SK-N-SH (cell line): ENCODE measurements around the gene ELOVL4. TPM values are rescaled to one million over a fixed set of nuclear protein-coding genes. Genes with fewer than 3 reads are reported as not detected.

ENCODE experiments used
- CTCF ChIA-PET: fragments of 300-600, 350-600 bp; formaldehyde crosslinking; extraction: SDS; loops from one replicate; lab custom pipeline; 2021; lab: Yijun Ruan, JAX
- POLR2A ChIA-PET: fragments of 350-600 bp; sonication (Branson Sonifier 250); formaldehyde crosslinking; extraction: SDS; loops from one replicate; lab custom pipeline; 2020; ENCODE audit warnings: antibody characterized with exemption, inconsistent platforms; lab: Yijun Ruan, JAX
- DNase-seq: peaks from one replicate; pipeline ENCODE4 v3.0.0; 2012
- H2AFZ ChIP-seq: fragments of 200-600 bp; sonication (generic); 2 replicates; pipeline ENCODE4 v1.8.1; 2016; ENCODE audit warnings: antibody characterized with exemption, mild to moderate bottlenecking, low read depth
- H3F3A ChIP-seq: fragments of 200-600 bp; sonication (generic); replicated peaks from 2 replicates; pipeline ENCODE3; 2016; ENCODE audit warnings: antibody characterized with exemption, mild to moderate bottlenecking; ENCODE audit not compliant: insufficient read depth
- H3K27ac ChIP-seq, 2 experiments: fragments of 200-500 bp in 1 of 2; fragments of 200-600 bp in 1 of 2; sonication (Bioruptor generic) in 1 of 2; sonication (generic), shearing (Covaris generic) in 1 of 2; 2 replicates each; pipeline versions ENCODE4 v1.5.1 to v1.6.1; 2014 to 2016; ENCODE audit warnings: low read depth in 2 of 2, inconsistent platforms in 1 of 2, low read length in 1 of 2, mild to moderate bottlenecking in 1 of 2, mixed read lengths in 1 of 2
- H3K27me3 ChIP-seq: fragments of 200-600 bp; sonication (generic), shearing (Covaris generic); 2 replicates; pipeline ENCODE4 v1.6.1; 2016; ENCODE audit warnings: mixed run types; ENCODE audit not compliant: insufficient read depth
- H3K36me3 ChIP-seq, 2 experiments: fragments of 200-500 bp in 1 of 2; fragments of 200-600 bp in 1 of 2; sonication (Bioruptor generic) in 1 of 2; sonication (generic) in 1 of 2; replicated peaks in 1 of 2; 2 replicates each; pipeline versions ENCODE3 to v1.5.1; 2014 to 2016; ENCODE audit warnings: low read length in 1 of 2, mild to moderate bottlenecking in 1 of 2; ENCODE audit not compliant: insufficient read depth in 2 of 2, control insufficient read depth in 1 of 2
- H3K4me1 ChIP-seq, 2 experiments: fragments of 200-500 bp in 1 of 2; fragments of 200-600 bp in 1 of 2; sonication (Bioruptor generic) in 1 of 2; sonication (generic), shearing (Covaris generic) in 1 of 2; 2 replicates each; pipeline versions ENCODE4 v1.5.1 to v1.6.1; 2014 to 2016; ENCODE audit warnings: low read depth in 1 of 2, low read length in 1 of 2, mixed run types in 1 of 2; ENCODE audit not compliant: insufficient read depth in 2 of 2, control insufficient read depth in 1 of 2
- H3K4me2 ChIP-seq: fragments of 200-600 bp; sonication (generic), shearing (Covaris generic); 2 replicates; pipeline ENCODE4 v1.6.1; 2017; ENCODE audit warnings: mixed run types
- H3K4me3 ChIP-seq, 2 experiments: fragments of 200-500 bp in 1 of 2; fragments of 200-600 bp in 1 of 2; sonication (Bioruptor generic) in 1 of 2; sonication (generic), shearing (Covaris generic) in 1 of 2; 2 replicates each; pipeline versions ENCODE4 v1.5.1 to v1.8.1; 2014 to 2016; ENCODE audit warnings: low read depth in 2 of 2, inconsistent platforms in 1 of 2, low read length in 1 of 2, mild to moderate bottlenecking in 1 of 2, mixed read lengths in 1 of 2, moderate library complexity in 1 of 2
- H3K79me2 ChIP-seq: fragments of 200-600 bp; sonication (generic); 2 replicates; pipeline ENCODE4 v1.8.1; 2017; ENCODE audit warnings: mild to moderate bottlenecking; ENCODE audit not compliant: insufficient read depth
- H3K9ac ChIP-seq: fragments of 200-600 bp; sonication (generic); 2 replicates; pipeline ENCODE4 v1.6.1; 2017; ENCODE audit warnings: mixed run types
- H3K9me2 ChIP-seq: fragments of 200-600 bp; sonication (generic); 2 replicates; pipeline ENCODE4 v1.6.1; 2017; ENCODE audit warnings: mixed run types
- H3K9me3 ChIP-seq: fragments of 200-600 bp; sonication (generic); 2 replicates; pipeline ENCODE4 v1.6.1; 2017; ENCODE audit warnings: mixed run types, mild to moderate bottlenecking, moderate library complexity
- H4K20me1 ChIP-seq: fragments of 200-600 bp; sonication (generic); 2 replicates; pipeline ENCODE4 v1.6.1; 2017; ENCODE audit warnings: mild to moderate bottlenecking, mixed run types; ENCODE audit not compliant: insufficient read depth
- CHD2 ChIP-seq: fragments of 150-350 bp; IDR thresholded peaks from 2 replicates; pipeline ENCODE4 v1.6.1; 2018; ENCODE audit warnings: low read length; ENCODE audit not compliant: partially characterized antibody
- CTCF ChIP-seq: fragments of 200-600 bp; sonication (generic); IDR thresholded peaks from 2 replicates; pipeline ENCODE4 v1.6.1; 2017; ENCODE audit warnings: antibody characterized with exemption, mild to moderate bottlenecking, moderate library complexity
- ELF1 ChIP-seq: IDR thresholded peaks from 2 replicates; pipeline ENCODE4 v1.4.0; 2012
- EP300 ChIP-seq, 2 experiments: IDR thresholded peaks; 2 replicates each; pipeline versions ENCODE4 v1.4.0 to v1.6.1; 2012; ENCODE audit warnings: borderline replicate concordance in 1 of 2, low read depth in 1 of 2, low read length in 1 of 2
- FOXJ3 ChIP-seq: sonication (generic); formaldehyde crosslinking; IDR thresholded peaks from 2 replicates; pipeline ENCODE4 v1.5.1; 2020; ENCODE audit warnings: mild to moderate bottlenecking, missing genetic modification reagents
- IRF3 ChIP-seq: fragments of 150-350 bp; IDR thresholded peaks from 2 replicates; pipeline ENCODE4 v1.6.1; 2016; ENCODE audit warnings: mild to moderate bottlenecking, low read depth, low read length
- JUND ChIP-seq: IDR thresholded peaks from 2 replicates; pipeline ENCODE4 v1.4.0; 2012
- MXI1 ChIP-seq: IDR thresholded peaks from 2 replicates; pipeline ENCODE4 v1.6.1; 2012; ENCODE audit warnings: mild to moderate bottlenecking, low read depth, low read length, improper control_type of control experiment
- NRF1 ChIP-seq: IDR thresholded peaks from 2 replicates; pipeline ENCODE4 v1.6.1; 2012; ENCODE audit warnings: low read depth, mild to moderate bottlenecking, low read length
- PBX3 ChIP-seq: IDR thresholded peaks from 2 replicates; pipeline ENCODE4; 2012
- POLR2AphosphoS5 ChIP-seq: IDR thresholded peaks from 2 replicates; pipeline ENCODE4 v1.6.1; 2012; ENCODE audit warnings: low read depth, low read length
- RAD21 ChIP-seq: IDR thresholded peaks from 2 replicates; pipeline ENCODE4 v1.6.1; 2012; ENCODE audit warnings: mild to moderate bottlenecking, low read length
- RCOR1 ChIP-seq: fragments of 150-350 bp; IDR thresholded peaks from 2 replicates; pipeline ENCODE4 v1.6.1; 2017; ENCODE audit warnings: antibody characterized with exemption, low read length
- RFX5 ChIP-seq: IDR thresholded peaks from 2 replicates; pipeline ENCODE4 v1.6.1; 2012; ENCODE audit warnings: mild to moderate bottlenecking, improper control_type of control experiment, low read length
- RXRA ChIP-seq: IDR thresholded peaks from 2 replicates; pipeline ENCODE4 v1.4.0; 2012; ENCODE audit warnings: low read depth, mild to moderate bottlenecking, borderline replicate concordance
- SIN3A ChIP-seq: IDR thresholded peaks from 2 replicates; pipeline ENCODE4 v1.6.1; 2012; ENCODE audit warnings: low read depth, mild to moderate bottlenecking, low read length, moderate library complexity, borderline replicate concordance
- TAF1 ChIP-seq: IDR thresholded peaks from 2 replicates; pipeline ENCODE4 v1.6.1; 2012; ENCODE audit warnings: low read depth, mild to moderate bottlenecking, low read length, moderate library complexity, borderline replicate concordance
- TCF12 ChIP-seq: IDR thresholded peaks from 2 replicates; pipeline ENCODE4 v1.4.0; 2012
- USF2 ChIP-seq: fragments of 150-350 bp; IDR thresholded peaks from 2 replicates; pipeline ENCODE4 v1.6.1; 2017; ENCODE audit warnings: antibody characterized with exemption, low read length, low read depth, borderline replicate concordance
- YY1 ChIP-seq: IDR thresholded peaks from 2 replicates; pipeline ENCODE4 v1.4.0; 2012; ENCODE audit warnings: low read depth, mild to moderate bottlenecking
- WGBS: methylation state at CpG from one replicate; pipeline ENCODE4 v1.1.6; 2017; ENCODE audit warnings: low lambda C conversion rate; 5-methylcytosine and 5-hydroxymethylcytosine counted together
- polyA plus RNA-seq, 3 experiments: library from polyadenylated mRNA; depleted of rRNA; stranded (reverse); fragments of >200 nt; gene quantifications; 2 replicates each; pipeline ENCODE4 v1.2.3, GENCODE V29; 2012

The ELOVL4 gene
- polyA plus RNA-seq, 1 of the 3 experiments (the other 2 are of a cell fraction) = 1.9 TPM

- no peaks in the 10 kb centered on the region for H3F3A ChIP-seq
- H3K27ac ChIP-seq = no peak overlapping the region
- H3K9me3 ChIP-seq = peaks cover 7% of the 10 kb centered on the region; the same call in 1 of the 2 replicates
- CTCF ChIA-PET = interaction anchor here (1.2 kb wide), 2 partner anchors 10 to 38 kb away, joined by 3 to 5 read pairs; no protein-coding TSS in a partner anchor
- DNase-seq = no peak
- H2AFZ ChIP-seq = no peak overlapping the region
- H3K4me3 ChIP-seq = no peak overlapping the region
- no peaks in the 10 kb centered on the region for H4K20me1 ChIP-seq
- H3K9me2 ChIP-seq = no peaks in the 10 kb centered on the region
- POLR2A ChIA-PET = no interaction called here
- H3K9ac ChIP-seq = no peak overlapping the region
- no peak for TF ChIP-seq MXI1
- no peak for TF ChIP-seq USF2
- TF ChIP-seq RFX5 = no peak
- no peak for TF ChIP-seq FOXJ3 (CRISPR knock-in tag)
- no peak for TF ChIP-seq NRF1
- no peak for TF ChIP-seq RXRA
- H3K4me2 ChIP-seq = no peak overlapping the region
- H3K36me3 ChIP-seq = no peaks in the 10 kb centered on the region
- no peaks in the 10 kb centered on the region for H3K27me3 ChIP-seq
- no peaks in the 10 kb centered on the region for H3K4me1 ChIP-seq
- 69% methylated on average over 2 of the region's 2 CpGs for WGBS
- no peaks in the 10 kb centered on the region for H3K79me2 ChIP-seq
These were observed 45.9 kb upstream of the ELOVL4 start for GRCh38 chr6:79993012-79993910.

- DNase-seq = no peak
- CTCF ChIA-PET = interaction anchor here (1.8 kb wide), 1 partner anchor 43 kb away, joined by 3 read pairs; no protein-coding TSS in a partner anchor
- POLR2A ChIA-PET = no interaction called here
- H3K36me3 ChIP-seq = no peaks in the 10 kb centered on the region
- H3K27ac ChIP-seq = no peak overlapping the region
- no peaks in the 10 kb centered on the region for H3K9me3 ChIP-seq
- no peaks in the 10 kb centered on the region for H3K27me3 ChIP-seq
- no peaks in the 10 kb centered on the region for H3K79me2 ChIP-seq
- no peaks in the 10 kb centered on the region for H4K20me1 ChIP-seq
- H3K9ac ChIP-seq = no peak overlapping the region
- no peaks in the 10 kb centered on the region for H3K4me1 ChIP-seq
- no peaks in the 10 kb centered on the region for H3F3A ChIP-seq
- no peak overlapping the region for H2AFZ ChIP-seq
- no peak overlapping the region for H3K4me3 ChIP-seq
- no peak for TF ChIP-seq USF2
- no peak for TF ChIP-seq PBX3
- no peak for TF ChIP-seq SIN3A
- no peak for TF ChIP-seq POLR2AphosphoS5
- TF ChIP-seq TAF1 = no peak
- no peak for TF ChIP-seq TCF12
- TF ChIP-seq EP300 (IDR thresholded peaks at IDR 0.05; ENCODE audit: borderline replicate concordance in 1 of 2, low read depth in 1 of 2, low read length in 1 of 2) = no peak
- TF ChIP-seq YY1 = no peak
- no peak for TF ChIP-seq CHD2
- TF ChIP-seq RCOR1 = no peak
- TF ChIP-seq RAD21 = no peak
- TF ChIP-seq CTCF = no peak
- TF ChIP-seq IRF3 = no peak
- no peak for TF ChIP-seq JUND
- no peak for TF ChIP-seq ELF1
- no peak for TF ChIP-seq NRF1
- 92% methylated on average over 1 of the region's 1 CpG for WGBS
- no peaks in the 10 kb centered on the region for H3K9me2 ChIP-seq
- H3K4me2 ChIP-seq = no peak overlapping the region
These were observed 42.3 kb upstream of the ELOVL4 start for GRCh38 chr6:79989641-79990040.
